Umbilical cord (tissue), 2 donors: ENCODE data around the gene EOLA1. TPM values are rescaled to one million over a fixed set of nuclear protein-coding genes. Genes with fewer than 3 reads are reported as not detected.
"Not testable (repeated sequence)": the region's sequence is repeated elsewhere in the genome, so short reads cannot be mapped to it uniquely, and the experiment has no call there.

ENCODE experiments used
- DNase-seq: peaks from one replicate; pipeline ENCODE4 v3.0.0-alpha.2; 2015; ENCODE audit warnings: low spot score
- total RNA-seq: library from RNA; depleted of rRNA; stranded (reverse); fragments of >200 nt; gene quantifications from one replicate; pipeline ENCODE4 v1.2.3, GENCODE V29; 2014; ENCODE audit warnings: low replicate concordance; ENCODE audit not compliant: insufficient read depth

EOLA1 gene
- total RNA-seq, 1 donor from 2014 or later = 6.3 TPM

DNA sequence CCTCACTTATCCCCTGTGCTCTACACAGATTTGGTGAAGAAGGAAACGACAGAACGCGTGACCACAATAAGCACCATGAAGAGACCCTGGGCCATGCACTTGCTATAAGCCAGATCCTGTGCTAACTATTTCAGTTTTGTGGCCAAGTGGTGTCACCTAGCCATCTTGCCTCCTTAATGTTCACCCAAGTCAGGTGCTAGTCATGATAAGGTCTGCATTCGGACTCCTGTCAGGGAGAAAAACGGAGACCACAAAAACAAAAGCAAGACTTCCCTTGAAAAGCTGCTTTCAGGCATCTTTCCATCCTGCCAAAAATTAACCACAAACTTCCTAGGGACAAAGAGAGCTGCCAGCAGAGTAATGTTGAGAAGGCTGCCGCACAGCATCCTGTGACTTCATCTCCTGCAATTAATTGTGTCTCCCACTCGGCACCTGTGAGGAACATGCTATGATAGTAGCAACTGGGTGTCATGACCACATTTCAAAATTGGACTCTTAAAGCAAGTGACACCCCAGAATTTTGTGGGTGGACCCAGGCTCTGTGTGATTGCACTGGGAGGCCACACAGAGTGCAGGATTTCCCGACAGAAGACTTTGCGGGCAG is 26.9 kb upstream of the EOLA1 start:
- DNase-seq = no peak

DNA sequence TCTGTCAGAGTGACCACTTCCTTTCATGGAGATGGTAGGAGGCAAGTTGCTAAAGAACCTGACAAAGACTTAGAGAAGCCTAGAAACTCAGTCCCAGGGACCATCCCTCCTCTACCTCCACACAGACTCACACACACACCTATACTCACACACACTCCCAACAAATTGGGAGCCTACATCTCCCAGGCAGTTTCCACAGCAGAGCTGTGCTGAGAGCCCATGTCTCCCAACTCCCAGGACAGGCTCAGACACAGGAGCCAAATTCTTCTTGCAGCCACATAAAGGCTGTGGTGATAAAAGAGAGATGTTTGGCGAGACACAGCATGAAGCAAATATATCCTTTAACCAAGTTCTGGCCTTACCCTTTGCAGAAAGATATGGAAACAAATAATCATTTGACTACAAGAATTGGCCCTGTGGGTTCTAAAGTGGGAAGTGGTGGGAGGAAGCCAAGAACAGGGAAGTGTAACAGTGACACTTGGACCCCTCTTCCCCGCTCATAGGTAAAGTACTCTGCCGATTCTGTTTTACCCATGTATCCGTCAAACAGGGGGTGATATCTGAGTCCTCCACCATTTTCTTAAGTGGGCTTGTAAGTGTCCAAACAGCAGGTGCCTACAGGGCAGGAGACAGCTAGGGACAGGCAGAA is 24.7 kb upstream of the EOLA1 start:
- no peak for DNase-seq

DNA sequence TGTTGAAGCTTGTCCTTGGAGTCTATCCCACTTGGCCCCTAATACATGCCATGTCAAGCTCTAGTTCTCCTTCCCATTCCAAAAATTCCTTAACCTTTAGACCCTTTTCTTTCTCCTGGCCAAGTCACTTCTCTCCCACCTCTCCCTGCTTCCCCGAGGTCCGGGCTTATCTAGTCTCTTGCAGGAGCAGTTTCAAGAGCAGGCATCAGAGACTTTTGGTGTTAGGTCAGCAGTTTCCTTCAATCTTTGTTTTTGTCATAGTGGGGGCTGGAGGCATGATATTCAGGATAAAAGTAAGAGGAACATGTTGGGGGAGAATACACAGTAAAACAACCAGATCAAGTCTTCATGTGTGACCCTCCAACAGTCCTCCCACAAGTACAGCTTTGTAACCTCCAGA is 24.2 kb upstream of the EOLA1 start:
- no peak for DNase-seq

DNA sequence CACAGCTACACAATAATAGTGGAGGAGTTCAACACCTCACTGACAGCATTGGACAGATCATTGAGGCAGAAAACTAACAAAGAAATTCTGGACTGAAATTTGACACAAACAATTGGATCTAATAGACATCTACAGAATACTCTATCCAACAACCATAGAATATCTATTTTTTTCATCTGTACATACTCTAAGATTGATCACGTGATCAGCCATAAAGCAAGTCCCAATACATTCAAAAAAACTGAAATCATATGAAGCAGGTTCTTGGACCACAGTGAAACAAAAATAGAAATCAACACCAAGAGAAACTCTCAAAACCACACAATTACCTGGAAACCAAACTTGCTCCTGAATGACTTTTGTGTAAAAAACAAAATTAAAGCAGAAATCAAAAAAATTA is 23.5 kb upstream of the EOLA1 start:
- DNase-seq = no peak

DNA sequence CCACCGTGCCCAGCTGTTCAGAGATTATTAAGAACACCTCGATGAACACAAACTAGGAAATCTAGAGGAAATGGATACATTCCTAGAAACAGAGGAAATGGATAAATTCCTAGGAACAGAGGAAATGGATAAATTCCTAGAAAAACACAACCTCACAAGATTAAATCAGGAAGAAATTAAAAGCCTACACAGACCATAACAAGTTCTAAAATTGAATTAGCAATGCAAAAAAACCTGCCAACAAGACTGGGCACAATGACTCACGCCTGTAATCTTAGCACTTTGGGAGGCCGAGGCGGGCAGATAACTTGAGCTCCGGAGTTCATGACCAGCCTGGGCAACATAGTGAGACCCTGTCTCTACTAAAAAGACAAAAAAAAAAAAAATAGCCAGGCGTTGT is 22.6 kb upstream of the EOLA1 start:
- no peak for DNase-seq

DNA sequence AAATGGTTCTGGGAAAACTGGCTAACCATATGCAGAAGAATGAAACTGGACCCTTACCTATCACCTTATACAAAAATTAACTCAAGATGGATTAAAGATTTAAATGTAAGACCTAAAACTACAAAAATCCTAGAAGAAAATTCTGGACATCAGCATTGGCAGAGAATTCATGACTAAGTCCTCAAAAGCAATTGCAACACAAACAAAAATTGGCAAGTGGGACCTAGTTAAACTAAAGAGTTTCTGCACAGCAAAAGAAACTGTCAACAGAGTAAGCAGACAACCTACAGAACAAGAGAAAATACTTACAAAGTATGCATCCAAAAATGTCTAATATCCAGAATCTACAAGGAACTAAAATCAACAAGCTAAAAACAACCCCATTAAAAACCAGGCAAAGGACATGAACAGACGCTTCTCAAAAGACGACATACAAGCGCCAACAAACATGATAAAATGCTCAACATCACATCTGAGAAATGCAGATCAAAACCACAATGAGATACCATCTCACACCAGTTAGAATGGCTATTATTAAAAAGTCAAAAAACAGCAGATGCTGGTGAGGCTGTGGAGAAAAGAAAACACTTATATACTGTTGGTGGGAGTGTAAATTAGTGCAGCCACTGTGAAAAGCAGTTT is 20.1 kb upstream of the EOLA1 start:
- DNase-seq = not testable (repeated sequence)

DNA sequence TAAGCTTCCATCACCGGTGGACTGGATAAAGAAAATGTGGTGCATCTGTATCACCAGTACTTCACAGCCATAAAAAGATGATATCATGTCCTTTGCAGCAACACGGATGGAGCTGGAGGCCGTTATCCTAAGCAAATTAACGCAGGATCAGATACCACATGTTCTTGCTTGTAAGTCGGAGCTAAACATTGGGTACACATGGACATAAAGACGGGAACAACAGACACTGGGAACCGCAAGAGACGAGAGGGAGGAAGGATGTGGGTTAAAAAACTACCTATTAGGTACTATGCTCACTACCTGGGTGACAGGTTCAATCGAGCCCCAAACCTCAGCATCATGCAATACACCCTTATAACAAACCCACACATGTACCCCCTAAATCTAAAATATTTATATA is 19.4 kb upstream of the EOLA1 start:
- no peak for DNase-seq

DNA sequence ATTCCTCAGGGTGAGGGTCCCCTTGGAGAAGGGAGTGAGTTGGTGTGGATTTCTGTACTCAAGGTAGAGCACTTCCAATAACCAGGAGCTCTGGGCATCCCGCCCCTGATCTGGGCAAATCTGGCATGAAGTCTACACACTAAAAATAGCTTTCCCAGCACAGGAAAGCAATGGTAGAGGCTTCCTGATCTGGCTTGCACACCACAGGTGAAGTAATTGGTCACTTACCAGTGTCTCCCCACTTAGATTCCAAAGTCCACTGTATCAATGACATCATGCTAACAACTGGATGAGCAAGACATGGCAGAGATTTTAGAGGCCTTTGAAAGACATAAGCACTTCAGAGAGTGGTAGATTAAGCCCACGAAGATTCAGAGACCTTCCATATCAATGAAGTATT is 17.9 kb upstream of the EOLA1 start:
- no peak for DNase-seq

DNA sequence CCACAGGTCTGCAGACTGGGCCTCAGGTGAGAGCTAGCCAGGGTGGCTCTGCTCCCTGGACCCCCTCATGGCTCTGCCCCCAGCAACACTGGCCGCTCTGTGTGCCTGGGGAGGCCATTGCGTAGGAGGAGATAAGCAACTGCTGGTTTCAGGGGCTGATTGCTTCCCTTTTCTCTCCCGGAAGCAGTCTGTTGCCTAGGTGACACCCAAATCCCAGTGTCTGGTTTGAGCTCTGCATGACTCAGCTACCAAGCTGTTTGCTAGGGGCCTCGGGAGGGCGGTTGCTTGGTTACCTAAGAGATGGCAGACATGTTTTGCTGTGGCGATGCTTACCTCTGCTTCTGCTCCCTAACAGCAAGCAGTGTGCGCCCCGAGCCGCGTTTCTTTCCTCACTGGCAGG is 15.4 kb upstream of the EOLA1 start:
- DNase-seq = peak; percentile 72

DNA sequence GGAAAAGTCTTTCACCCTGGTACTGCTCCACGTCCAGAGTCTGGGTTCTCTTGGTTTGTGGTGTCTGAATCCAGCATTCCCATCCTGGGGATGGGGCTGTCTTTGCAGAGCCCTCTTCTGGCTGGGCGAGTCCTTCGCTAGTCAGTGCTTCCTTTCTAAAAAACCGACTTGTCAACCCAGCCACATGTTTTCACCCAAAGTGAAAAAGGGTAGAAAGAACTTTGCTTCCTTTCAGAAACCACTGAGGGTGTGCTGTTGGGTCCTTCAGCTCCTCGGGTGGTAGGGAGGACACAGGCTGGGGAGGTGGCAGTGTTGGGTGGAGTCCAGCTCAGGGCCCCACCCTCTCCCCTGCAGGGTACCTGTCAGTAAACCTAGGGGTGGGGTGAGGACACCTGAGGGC is 14.9 kb upstream of the EOLA1 start:
- not testable (repeated sequence) for DNase-seq

DNA sequence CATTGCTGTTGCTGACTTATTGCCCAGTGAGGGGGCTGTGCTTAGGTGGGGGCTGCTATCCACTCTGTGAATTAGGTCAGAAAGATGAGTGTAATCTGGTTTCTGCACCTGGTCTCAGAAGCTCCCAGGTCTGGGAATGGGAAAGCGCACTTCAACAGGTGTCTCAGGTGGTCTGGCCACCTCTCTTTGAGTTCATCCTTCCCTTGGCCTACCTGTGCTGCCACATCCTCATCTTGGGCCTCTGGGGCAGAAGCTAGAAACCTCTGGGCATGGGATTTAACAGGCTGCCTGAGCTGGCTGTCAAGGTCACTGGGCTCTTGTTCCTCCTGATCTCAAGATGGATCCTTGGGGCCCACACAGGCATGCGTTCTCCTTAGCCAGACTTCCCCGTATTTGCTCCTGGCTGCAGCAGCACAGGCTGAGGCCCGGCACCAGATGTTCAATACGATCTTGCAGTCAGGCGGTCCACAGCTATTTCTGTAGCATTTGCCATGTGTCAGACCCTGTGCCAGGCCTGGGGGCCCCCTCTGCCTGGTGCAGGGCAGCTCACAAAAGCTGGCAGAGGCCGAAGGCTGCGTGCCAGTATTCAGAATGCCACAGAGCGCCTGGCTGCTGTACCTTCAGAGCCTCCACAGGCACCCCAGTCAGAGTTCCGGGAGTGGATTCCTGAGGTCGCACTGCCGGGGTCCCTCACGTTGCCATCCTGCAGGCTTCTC is 14.3 kb upstream of the EOLA1 start:
- not testable (repeated sequence) for DNase-seq

DNA sequence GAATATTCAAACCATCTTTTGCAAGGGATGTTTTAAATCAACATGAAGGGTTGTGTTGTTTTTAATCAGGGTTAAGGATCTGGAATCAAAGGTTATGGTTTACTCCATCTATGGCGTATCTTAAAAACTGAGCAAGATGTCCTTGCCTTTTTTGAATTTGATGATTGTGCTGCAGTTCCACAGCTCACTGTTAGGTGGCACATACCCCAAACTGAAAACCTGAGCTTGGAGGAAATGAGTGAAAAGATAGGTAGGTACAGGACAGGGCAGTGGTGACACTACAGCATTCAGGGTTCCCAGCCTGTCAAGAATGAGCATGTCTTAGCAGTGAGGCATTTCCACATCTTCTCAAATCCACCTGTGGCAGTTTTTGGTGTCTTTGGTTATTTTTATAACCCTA is 13.1 kb upstream of the EOLA1 start:
- peak; percentile 36 for DNase-seq

DNA sequence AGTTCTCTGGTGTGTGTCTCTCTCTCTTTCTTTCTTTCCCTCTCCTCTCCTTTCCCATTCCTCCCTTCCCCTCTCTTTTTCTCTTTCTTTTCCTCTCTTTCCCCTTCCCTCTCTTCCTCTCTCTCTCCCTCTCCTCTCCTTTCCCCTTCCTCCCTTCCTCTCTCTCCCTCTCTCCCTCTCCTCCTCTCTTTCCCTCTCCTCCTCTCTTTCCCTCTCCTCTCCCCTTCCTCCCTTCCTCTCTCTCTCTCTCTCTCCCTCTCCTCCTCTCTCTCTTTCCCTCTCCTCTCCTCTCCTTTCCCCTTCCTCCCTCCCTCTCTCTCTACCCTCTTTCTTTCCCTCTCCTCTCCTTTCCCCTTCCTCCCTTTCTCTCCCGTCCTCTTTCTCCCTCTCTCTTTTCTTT is 12.4 kb upstream of the EOLA1 start:
- no peak for DNase-seq

DNA sequence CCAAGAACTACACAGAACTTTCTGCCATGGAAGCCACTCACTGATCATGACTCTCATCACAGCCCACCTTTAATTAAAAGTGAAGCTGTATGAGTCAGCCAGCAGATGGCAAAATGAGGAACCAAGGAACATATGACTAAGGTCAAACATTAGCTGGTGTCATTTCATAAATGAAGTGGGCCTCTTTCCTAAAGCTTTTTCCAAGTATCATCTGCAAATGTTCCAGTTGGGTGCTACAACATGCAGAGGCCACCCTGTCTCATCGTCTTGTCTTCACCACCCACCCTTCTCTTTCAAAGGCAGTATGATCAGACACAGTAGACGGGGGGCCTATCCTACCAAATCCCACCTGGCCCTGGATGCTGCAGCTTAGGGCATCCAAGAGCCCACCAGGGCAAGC is 9.2 kb upstream of the EOLA1 start:
- DNase-seq = no peak

DNA sequence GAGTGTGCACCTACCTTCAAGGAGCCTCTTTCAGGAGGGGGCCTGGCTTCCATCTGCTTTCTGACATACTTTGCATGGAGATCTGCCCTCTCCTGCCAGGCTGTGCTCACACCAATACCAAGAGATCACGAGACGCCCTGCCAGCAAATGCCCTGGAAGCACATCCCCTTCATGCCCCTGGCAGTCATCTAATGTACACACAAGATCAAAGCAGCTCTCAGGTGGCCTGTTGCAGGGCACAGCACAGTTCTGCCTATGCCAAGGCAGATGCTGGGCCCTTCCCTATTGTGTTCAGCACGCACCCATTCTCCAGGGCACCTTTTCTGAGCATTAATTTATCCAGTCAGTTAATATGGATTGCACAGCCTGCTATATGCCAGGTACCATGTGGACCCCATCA is 7.9 kb upstream of the EOLA1 start:
- not testable (repeated sequence) for DNase-seq

DNA sequence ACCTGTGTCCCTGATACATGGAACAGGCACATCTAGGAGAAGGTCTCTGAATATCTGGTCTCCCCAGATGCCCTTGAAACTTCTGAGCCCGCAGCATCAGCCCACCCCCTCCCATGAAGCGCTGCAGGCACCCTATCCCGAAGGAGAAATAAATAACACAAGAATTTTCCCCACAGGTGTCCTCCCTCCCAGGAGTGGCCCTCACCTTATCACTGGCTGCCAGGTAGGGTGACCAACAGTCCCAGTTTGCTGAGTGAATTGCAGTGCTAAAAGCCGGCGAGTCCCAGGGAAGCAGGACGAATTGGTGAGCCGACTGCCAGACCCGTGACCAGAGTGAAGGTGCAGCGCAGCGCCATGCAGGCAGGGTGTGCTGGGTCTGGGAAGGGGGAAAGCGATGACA is 6.8 kb upstream of the EOLA1 start:
- DNase-seq = not testable (repeated sequence)

DNA sequence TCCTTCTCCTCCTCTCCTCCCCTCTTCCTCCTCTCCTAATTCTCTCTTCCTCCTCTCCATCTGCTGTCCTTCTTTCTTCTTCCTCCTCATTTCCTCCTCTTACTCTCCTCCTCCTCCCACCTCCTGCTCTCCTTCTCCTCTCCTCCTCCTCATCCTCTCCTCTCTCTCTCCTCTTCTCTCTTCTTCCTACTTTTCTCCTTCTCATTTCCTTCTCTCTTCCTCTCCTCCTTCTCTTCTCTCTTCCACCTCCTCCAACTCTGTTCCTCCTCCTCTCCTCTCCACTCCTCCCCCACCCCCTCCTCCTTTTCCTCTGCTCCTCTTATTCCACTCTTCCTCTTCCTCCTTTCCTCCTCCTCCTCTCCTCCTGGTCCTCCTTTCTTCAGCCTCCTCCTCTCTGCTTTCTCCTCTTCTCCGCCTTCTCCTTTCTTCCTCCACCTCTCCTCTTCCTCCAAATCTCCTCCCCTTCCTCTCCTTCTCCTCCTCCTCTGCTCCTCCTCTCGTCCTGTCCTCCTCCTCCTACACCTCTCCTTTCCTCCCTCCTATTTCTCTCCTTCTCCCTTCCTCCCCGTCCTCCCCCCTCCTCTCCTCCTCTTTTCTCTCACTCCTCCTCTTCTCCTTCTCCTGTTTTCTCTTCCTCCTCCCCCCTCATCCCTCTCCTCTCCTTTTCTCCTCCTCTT is 5.7 kb upstream of the EOLA1 start:
- DNase-seq = not testable (repeated sequence)

DNA sequence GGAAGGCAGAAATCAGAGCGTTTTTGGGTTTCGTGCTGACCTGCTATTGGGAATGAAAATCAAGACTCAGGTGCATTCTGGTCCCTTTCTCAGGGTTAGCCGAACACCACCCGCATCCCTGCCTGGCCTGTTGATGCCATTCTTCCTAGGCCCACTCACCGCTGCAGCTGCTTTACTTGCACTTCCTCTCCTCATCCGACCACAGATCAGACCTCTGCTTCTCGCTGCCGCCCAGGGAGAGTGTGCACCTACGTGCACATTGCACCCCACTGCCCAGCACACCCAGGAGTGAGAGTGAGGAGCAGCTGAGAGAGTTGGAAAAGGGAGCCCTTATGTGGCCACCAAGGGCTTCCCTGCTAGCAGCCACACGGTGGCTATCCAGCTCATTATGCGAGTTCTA is 3.3 kb upstream of the EOLA1 start:
- not testable (repeated sequence) for DNase-seq

DNA sequence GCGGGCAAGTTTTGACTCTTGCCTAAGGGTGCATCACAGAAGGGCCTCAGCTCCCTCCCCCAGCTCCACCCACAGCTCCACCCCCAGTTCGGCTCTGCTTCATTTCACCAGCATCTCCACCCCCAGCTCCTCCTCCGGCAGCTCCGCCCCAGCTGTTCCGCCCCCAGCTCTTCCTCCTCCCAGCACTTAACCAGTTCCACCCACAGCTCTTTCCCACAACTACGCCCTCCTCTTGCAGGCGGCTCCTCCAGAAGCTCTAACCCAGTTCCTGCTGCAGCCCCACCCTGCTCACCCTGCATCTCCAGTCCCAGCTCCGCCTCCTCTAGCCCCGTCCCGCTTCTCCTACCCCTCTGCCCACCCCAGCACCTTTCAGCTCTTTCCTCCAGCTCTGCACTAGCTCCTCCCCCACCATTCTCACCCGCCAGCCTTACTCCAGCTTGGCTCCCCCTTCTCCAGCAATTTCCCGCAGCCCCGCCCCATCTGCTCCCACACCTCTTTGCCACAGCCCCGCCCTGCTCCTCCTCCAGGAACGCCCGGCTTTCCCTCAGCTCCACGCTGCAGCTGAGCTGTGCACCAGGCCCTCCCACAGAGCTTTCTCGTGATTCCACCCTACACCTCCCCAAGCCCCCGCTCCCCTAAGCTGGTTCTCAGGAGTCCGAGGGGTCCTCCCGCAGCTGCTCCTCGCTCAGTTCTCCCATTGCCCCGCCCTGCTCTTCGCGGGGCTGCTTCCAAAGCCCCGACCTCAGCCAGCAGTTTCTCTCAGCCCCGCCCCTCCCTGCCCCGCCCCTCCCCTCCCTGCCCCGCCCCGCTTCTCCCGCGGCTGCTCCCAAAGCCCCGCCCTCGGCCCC is 1.3 kb upstream of the EOLA1 start:
- peak; percentile 96 for DNase-seq

DNA sequence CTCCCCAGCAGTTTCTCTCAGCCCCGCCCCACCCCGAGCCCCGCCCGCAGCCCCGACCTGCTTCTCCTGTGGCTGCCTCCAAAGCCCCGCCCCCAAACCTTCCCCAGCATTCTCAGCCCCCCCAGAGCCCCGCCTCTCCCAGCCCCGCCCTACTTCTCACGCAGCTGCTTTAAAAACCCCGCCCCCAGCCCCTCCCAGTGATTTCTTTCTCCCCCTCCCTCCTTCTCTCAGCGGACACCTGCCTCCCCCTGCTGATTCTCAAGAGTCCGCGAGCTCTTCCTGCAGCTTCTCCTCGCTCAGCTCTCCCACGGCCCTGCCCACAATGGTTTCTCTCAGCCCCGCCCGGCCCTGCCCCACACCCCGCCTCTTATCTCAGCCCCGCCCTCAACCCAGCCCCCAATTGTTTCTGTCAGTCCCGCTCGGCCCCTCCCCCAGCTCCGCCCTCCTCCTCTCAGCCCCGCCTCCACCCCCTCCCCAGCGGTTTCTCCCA is 636 bp upstream of the EOLA1 start:
- peak; percentile 93 for DNase-seq

DNA sequence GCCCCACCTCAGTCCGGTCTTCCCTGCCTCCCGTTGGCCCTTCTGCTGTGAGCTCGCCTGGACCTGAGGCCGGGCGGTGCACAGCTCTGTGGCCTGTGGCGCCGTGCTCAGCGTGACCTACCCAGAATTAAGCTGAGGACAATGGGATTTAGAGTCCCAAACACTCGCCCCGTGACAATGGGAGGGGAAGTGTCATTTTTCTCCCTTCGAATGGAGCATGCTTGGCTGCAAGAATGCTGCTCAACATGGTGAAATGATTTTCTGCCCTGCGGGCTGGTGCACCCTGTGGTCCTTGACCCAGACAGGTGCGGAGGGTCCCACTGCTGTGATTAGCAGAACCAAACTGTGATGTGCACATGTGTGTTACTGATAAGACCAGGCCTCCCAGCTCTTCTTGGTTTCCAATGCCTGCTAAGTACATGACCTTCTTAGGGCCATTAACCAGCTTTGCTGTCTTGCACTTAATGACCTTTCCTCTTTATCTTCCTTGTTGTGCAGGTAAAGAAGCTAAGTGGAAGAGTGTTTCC is 772 bp downstream of the EOLA1 start:
- DNase-seq = no peak
